ENCODE measurements around the gene TMCC1.

The TMCC1 gene

DNA sequence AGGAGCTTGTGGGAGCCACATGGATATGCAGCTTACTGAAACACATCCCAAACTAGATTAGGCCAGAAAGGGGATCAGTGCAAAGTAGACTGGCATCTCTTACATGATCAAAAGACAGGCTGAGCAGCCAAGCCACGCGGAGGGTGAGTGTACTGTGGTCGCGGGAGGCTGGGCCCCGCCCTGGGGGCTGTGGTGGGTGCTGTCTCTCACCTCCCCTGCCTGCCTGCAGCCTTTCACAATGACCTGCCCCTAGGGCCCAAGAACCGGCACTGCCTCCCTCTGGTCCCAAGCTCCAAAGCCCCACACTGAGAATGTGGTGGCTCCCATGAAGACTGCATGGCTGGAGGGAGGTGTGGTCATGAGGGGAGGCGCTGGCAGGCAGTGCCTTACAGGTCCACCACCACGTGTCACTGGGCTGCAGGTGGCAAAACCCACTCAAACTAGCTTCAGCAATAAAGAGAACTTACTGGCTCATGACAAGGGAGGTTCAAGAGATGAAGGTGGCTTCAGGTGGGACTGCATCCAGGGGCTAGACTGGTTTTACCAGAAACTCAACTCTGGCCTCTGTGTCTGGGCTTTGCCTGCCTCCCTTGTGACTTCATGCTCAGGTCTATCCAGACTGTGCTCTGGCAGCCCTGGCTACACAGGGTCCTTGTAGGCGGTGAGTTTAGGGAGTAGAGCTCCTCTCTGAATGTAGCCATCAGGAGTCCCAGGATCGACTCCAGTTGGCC lies 259.6 kb downstream of the TMCC1 start:
- DNase-seq (ENCODE audit: low read depth in 1 of 2, low spot score in 1 of 2), result no peak
- TF ChIP-seq, protein P1, sequence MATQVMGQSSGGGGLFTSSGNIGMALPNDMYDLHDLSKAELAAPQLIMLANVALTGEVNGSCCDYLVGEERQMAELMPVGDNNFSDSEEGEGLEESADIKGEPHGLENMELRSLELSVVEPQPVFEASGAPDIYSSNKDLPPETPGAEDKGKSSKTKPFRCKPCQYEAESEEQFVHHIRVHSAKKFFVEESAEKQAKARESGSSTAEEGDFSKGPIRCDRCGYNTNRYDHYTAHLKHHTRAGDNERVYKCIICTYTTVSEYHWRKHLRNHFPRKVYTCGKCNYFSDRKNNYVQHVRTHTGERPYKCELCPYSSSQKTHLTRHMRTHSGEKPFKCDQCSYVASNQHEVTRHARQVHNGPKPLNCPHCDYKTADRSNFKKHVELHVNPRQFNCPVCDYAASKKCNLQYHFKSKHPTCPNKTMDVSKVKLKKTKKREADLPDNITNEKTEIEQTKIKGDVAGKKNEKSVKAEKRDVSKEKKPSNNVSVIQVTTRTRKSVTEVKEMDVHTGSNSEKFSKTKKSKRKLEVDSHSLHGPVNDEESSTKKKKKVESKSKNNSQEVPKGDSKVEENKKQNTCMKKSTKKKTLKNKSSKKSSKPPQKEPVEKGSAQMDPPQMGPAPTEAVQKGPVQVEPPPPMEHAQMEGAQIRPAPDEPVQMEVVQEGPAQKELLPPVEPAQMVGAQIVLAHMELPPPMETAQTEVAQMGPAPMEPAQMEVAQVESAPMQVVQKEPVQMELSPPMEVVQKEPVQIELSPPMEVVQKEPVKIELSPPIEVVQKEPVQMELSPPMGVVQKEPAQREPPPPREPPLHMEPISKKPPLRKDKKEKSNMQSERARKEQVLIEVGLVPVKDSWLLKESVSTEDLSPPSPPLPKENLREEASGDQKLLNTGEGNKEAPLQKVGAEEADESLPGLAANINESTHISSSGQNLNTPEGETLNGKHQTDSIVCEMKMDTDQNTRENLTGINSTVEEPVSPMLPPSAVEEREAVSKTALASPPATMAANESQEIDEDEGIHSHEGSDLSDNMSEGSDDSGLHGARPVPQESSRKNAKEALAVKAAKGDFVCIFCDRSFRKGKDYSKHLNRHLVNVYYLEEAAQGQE (IDR thresholded peaks at IDR 0.05; ENCODE audit: insufficient replicate concordance, low read depth), result no peak
- TF ChIP-seq, protein P2, sequence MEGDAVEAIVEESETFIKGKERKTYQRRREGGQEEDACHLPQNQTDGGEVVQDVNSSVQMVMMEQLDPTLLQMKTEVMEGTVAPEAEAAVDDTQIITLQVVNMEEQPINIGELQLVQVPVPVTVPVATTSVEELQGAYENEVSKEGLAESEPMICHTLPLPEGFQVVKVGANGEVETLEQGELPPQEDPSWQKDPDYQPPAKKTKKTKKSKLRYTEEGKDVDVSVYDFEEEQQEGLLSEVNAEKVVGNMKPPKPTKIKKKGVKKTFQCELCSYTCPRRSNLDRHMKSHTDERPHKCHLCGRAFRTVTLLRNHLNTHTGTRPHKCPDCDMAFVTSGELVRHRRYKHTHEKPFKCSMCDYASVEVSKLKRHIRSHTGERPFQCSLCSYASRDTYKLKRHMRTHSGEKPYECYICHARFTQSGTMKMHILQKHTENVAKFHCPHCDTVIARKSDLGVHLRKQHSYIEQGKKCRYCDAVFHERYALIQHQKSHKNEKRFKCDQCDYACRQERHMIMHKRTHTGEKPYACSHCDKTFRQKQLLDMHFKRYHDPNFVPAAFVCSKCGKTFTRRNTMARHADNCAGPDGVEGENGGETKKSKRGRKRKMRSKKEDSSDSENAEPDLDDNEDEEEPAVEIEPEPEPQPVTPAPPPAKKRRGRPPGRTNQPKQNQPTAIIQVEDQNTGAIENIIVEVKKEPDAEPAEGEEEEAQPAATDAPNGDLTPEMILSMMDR (IDR thresholded peaks at IDR 0.05; ENCODE audit: insufficient read depth, low read length), result no peak
- TF ChIP-seq SPI1 (IDR thresholded peaks at IDR 0.05; ENCODE audit: borderline replicate concordance, low read depth), result no peak
- TF ChIP-seq GABPA (IDR thresholded peaks at IDR 0.05; ENCODE audit: low read depth), result no peak
- no peak for TF ChIP-seq POLR2AphosphoS5 (IDR thresholded peaks at IDR 0.05; ENCODE audit: low read depth)
- H3K4me3 ChIP-seq (replicated peaks; ENCODE audit: insufficient read depth, low read length), result no peak overlapping the region
- no peak overlapping the region for H3K27ac ChIP-seq (replicated peaks)
- H3K27me3 ChIP-seq (ENCODE audit: insufficient read depth, poor library complexity, severe bottlenecking), result no peaks in the 10 kb centered on the region

DNA sequence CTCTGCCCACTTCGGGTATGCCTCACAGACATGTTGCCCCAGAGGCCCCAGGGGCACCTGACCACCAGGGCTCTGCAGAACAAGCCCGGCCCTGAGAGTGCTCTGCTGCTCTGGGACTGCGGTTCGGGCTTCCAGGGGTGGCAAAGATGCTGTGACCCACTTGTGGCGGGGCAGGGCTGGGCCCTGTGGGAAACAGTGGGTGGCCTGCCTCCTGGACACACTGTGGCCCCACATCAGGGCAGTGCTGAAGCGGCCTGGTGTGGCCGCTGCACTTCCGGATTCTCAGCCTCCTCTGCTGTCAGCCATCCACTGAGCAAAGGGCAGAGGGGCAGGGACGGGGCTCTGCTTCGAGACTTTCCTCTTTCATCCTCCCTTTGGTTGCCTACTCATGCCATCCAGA lies 260.5 kb downstream of the TMCC1 start:
- Histone ChIP-seq H3K4me3 (replicated peaks; ENCODE audit: insufficient read depth, low read length) (no peak overlapping the region), H3K27ac (replicated peaks) (no peak overlapping the region), H3K27me3 (ENCODE audit: insufficient read depth, poor library complexity, severe bottlenecking) (no peaks in the 10 kb centered on the region)
- TF ChIP-seq POLR2AphosphoS5 (IDR thresholded peaks at IDR 0.05; ENCODE audit: low read depth), result no peak
- no peak for DNase-seq (ENCODE audit: low read depth in 1 of 2, low spot score in 1 of 2)

DNA sequence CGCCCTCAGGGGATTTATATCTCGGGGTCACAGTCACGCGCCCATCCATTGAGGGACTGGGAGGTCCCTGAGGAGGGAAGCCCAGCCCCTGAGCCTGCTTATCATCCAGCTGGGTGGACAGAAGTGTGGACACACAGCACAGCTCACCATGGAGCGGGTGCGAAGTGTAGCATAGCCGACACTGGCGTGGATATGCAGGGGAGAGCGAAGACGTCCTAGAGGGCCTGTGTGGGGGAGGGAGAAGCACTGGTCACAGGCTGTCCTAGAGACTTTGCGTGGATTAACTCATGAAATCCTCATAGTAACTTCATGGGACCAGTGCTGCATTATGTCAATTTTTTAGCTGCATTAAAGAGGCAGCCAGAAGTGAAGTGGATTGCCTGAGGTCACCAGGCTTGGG lies 261.0 kb downstream of the TMCC1 start:
- Histone ChIP-seq H3K4me3 (replicated peaks; ENCODE audit: insufficient read depth, low read length) (no peak overlapping the region), H3K27me3 (ENCODE audit: insufficient read depth, poor library complexity, severe bottlenecking) (no peaks in the 10 kb centered on the region), H3K27ac (replicated peaks) (no peak overlapping the region)
- TF ChIP-seq POLR2AphosphoS5 (IDR thresholded peaks at IDR 0.05; ENCODE audit: low read depth), result no peak
- TF ChIP-seq SPI1 (IDR thresholded peaks at IDR 0.05; ENCODE audit: borderline replicate concordance, low read depth), result no peak
- TF ChIP-seq GABPA (IDR thresholded peaks at IDR 0.05; ENCODE audit: low read depth), result no peak
- TF ChIP-seq, protein P1 (IDR thresholded peaks at IDR 0.05; ENCODE audit: insufficient replicate concordance, low read depth), result no peak
- TF ChIP-seq, protein P2 (IDR thresholded peaks at IDR 0.05; ENCODE audit: insufficient read depth, low read length), result no peak
- DNase-seq (ENCODE audit: low read depth in 1 of 2, low spot score in 1 of 2), result no peak

DNA sequence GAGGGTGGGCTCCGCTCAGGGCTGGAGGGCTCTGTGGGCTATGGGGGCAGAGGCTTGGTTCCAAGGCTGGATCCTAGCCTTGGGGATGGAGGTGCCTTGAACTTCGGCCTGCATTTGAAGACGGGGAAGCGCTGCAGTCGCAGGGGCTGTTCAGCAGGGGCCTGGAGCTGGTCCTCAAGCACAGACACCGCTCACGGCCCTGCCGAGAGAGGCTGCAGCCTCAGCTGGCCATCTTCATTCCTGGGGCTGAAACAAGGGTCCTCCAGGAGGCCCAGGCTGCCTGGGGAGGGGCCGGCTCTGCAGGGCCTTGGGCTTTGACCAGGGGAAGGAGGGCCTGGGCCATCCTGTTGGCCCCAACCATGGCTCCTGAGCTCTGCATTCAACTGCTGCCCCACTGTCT lies 261.5 kb downstream of the TMCC1 start:
- TF ChIP-seq POLR2AphosphoS5 (IDR thresholded peaks at IDR 0.05; ENCODE audit: low read depth), result no peak
- TF ChIP-seq SPI1 (IDR thresholded peaks at IDR 0.05; ENCODE audit: borderline replicate concordance, low read depth), result no peak
- TF ChIP-seq, protein P2 (IDR thresholded peaks at IDR 0.05; ENCODE audit: insufficient read depth, low read length), result no peak
- TF ChIP-seq, protein P1 (IDR thresholded peaks at IDR 0.05; ENCODE audit: insufficient replicate concordance, low read depth), result no peak
- TF ChIP-seq GABPA (IDR thresholded peaks at IDR 0.05; ENCODE audit: low read depth), result no peak
- no peak overlapping the region for H3K27ac ChIP-seq (replicated peaks)

More for the DNA sequence above, 261.5 kb downstream of the TMCC1 start:
- DNase-seq (ENCODE audit: low read depth in 1 of 2, low spot score in 1 of 2), result no peak
- H3K27me3 ChIP-seq (ENCODE audit: insufficient read depth, poor library complexity, severe bottlenecking), result no peaks in the 10 kb centered on the region
- no peak overlapping the region for H3K4me3 ChIP-seq (replicated peaks; ENCODE audit: insufficient read depth, low read length)
